HCT116 (cell line): ENCODE data around the gene OR2AP1. TPM values are rescaled to one million over a fixed set of nuclear protein-coding genes. Genes with fewer than 3 reads are reported as not detected.

ENCODE experiments used
- ATAC-seq: fragments of 200-7000 bp; cut with Tn5 transposase; 2 replicates; pipeline ENCODE4 v1.9.1; 2020; ENCODE audit warnings: mild to moderate bottlenecking, moderate library complexity
- BruUV-seq: library from RNA; stranded (reverse); fragments of 400-500 nt; replicated peaks from 2 replicates; lab custom pipeline; 2021; lab: Mats Ljungman, UMichigan
- CTCF ChIA-PET: fragments of 300-600 bp; sonication (Branson Sonifier 250); formaldehyde crosslinking; loops from one replicate; lab custom pipeline; 2021; ENCODE audit warnings: antibody characterized with exemption; lab: Charles Lee
- POLR2A ChIA-PET: fragments of 300-600, 350-600 bp; sonication (Branson Sonifier 250); formaldehyde crosslinking; loops from one replicate; lab custom pipeline; 2021; ENCODE audit warnings: antibody characterized with exemption; lab: Charles Lee
- RAD21 ChIA-PET, 2 experiments: fragments of 300-600 bp; sonication (Branson Sonifier 250); formaldehyde crosslinking; loops; one replicate each; lab custom pipeline; 2023; ENCODE audit warnings: low total read pairs in 2 of 2; ENCODE audit not compliant: uncharacterized antibody in 2 of 2, unreplicated experiment in 2 of 2, low non-redundant PET in 1 of 2; lab: Charles Lee
- DNase-seq: peaks from one replicate; pipeline ENCODE4 v3.0.0-alpha.2; 2010; ENCODE audit warnings: low read depth, low spot score
- H2AFZ ChIP-seq: fragments of 200-600 bp; shearing (Covaris generic), sonication (generic); 2 replicates; pipeline ENCODE4 v1.6.1; 2017; ENCODE audit warnings: low read depth, mixed run types, mixed read lengths, antibody characterized with exemption, low read length; ENCODE audit not compliant: poor library complexity, severe bottlenecking
- H3K27ac ChIP-seq: 2 replicates; pipeline ENCODE4 v1.5.1; 2012; ENCODE audit warnings: low read depth, low read length
- H3K27me3 ChIP-seq: fragments of 200-600 bp; sonication (generic); 2 replicates; pipeline ENCODE4 v1.6.1; 2016; ENCODE audit warnings: mixed run types, low read length, mixed read lengths; ENCODE audit not compliant: insufficient read depth
- H3K36me3 ChIP-seq, 2 experiments: fragments of 200-500 bp in 1 of 2; fragments of 200-600 bp in 1 of 2; sonication (Bioruptor generic) in 1 of 2; sonication (generic) in 1 of 2; 2 replicates each; pipeline versions ENCODE4 v1.5.1 to v1.6.1; 2014 to 2016; ENCODE audit warnings: low read length in 2 of 2, inconsistent platforms in 1 of 2, mixed read lengths in 1 of 2, mixed run types in 1 of 2; ENCODE audit not compliant: insufficient read depth in 2 of 2, control insufficient read depth in 1 of 2
- H3K4me1 ChIP-seq, 2 experiments: fragments of 200-600 bp in 1 of 2; sonication (generic) in 1 of 2; 2 replicates each; pipeline versions ENCODE4 v1.5.1 to v1.6.1; 2012 to 2017; ENCODE audit warnings: low read length in 2 of 2, inconsistent platforms in 1 of 2, mild to moderate bottlenecking in 1 of 2, mixed read lengths in 1 of 2, mixed run types in 1 of 2, moderate library complexity in 1 of 2; ENCODE audit not compliant: insufficient read depth in 2 of 2, control insufficient read depth in 1 of 2
- H3K4me2 ChIP-seq: fragments of 200-600 bp; sonication (generic); 2 replicates; pipeline ENCODE4 v1.6.1; 2017; ENCODE audit warnings: mixed run types, low read length, mixed read lengths
- H3K4me3 ChIP-seq, 2 experiments: fragments of 200-600 bp in 1 of 2; sonication (generic) in 1 of 2; replicated peaks in 1 of 2; 2 replicates each; pipeline ENCODE4 v1.5.1; 2011 to 2016; ENCODE audit warnings: low read length in 2 of 2, control low read depth in 1 of 2, low read depth in 1 of 2, mild to moderate bottlenecking in 1 of 2, mixed read lengths in 1 of 2, mixed run types in 1 of 2
- H3K79me2 ChIP-seq: fragments of 200-600 bp; sonication (generic); 2 replicates; pipeline ENCODE4 v1.6.1; 2017; ENCODE audit warnings: mild to moderate bottlenecking, mixed run types, low read length, moderate library complexity, mixed read lengths; ENCODE audit not compliant: insufficient read depth
- H3K9ac ChIP-seq: fragments of 200-600 bp; sonication (generic); 2 replicates; pipeline ENCODE4 v1.6.1; 2016; ENCODE audit warnings: low read length, mixed read lengths
- H3K9me2 ChIP-seq: fragments of 200-600 bp; sonication (generic), shearing (Covaris generic); 2 replicates; pipeline ENCODE4 v1.6.1; 2017; ENCODE audit warnings: mixed run types, mild to moderate bottlenecking, moderate library complexity; ENCODE audit not compliant: insufficient read depth
- H3K9me3 ChIP-seq, 2 experiments: fragments of 200-500 bp in 1 of 2; fragments of 200-600 bp in 1 of 2; sonication (Bioruptor generic) in 1 of 2; sonication (generic) in 1 of 2; 2 replicates each; pipeline ENCODE4 v1.6.1; 2014 to 2017; ENCODE audit warnings: low read length in 2 of 2, mixed read lengths in 2 of 2, inconsistent platforms in 1 of 2, low read depth in 1 of 2, mild to moderate bottlenecking in 1 of 2, mixed run types in 1 of 2, moderate library complexity in 1 of 2; ENCODE audit not compliant: control insufficient read depth in 1 of 2, insufficient read depth in 1 of 2
- H4K20me1 ChIP-seq: fragments of 200-600 bp; sonication (generic), shearing (Covaris generic); 2 replicates; pipeline ENCODE4 v1.6.1; 2017; ENCODE audit warnings: mixed run types, mild to moderate bottlenecking, moderate library complexity; ENCODE audit not compliant: insufficient read depth
- CBX3 ChIP-seq: IDR thresholded peaks from 2 replicates; pipeline ENCODE4 v1.6.1; 2012; ENCODE audit warnings: low read depth
- ELF1 ChIP-seq: IDR thresholded peaks from 2 replicates; pipeline ENCODE4 v1.6.1; 2012; ENCODE audit warnings: low read depth, borderline replicate concordance
- EZH2 ChIP-seq: fragments of 200-600 bp; sonication (generic); IDR thresholded peaks from 2 replicates; pipeline ENCODE4 v1.6.1; 2017; ENCODE audit warnings: antibody characterized with exemption, mixed run types
- FOSL1 ChIP-seq: IDR thresholded peaks from 2 replicates; pipeline ENCODE4 v1.6.1; 2012; ENCODE audit warnings: low read depth
- POLR2AphosphoS5 ChIP-seq: IDR thresholded peaks from 2 replicates; pipeline ENCODE4 v1.6.1; 2011; ENCODE audit warnings: mild to moderate bottlenecking, low read depth, low read length, moderate library complexity
- RAD21 ChIP-seq: IDR thresholded peaks from 2 replicates; pipeline ENCODE4 v1.6.1; 2012; ENCODE audit warnings: low read depth, mild to moderate bottlenecking
- SIN3A ChIP-seq: IDR thresholded peaks from 2 replicates; pipeline ENCODE4 v1.6.1; 2012; ENCODE audit warnings: low read depth
- SRF ChIP-seq: IDR thresholded peaks from 2 replicates; pipeline ENCODE4 v1.6.1; 2012; ENCODE audit warnings: low read depth
- intact Hi-C: fragments of 100-400 bp; cut with micrococcal nuclease; formaldehyde crosslinking; loops from 2 replicates; pipeline ENCODE4 v1.10.0; 2022
- total RNA-seq: library from RNA; stranded (reverse); gene quantifications from one replicate; pipeline ENCODE4 v1.2.1, GENCODE V29; 2021; ENCODE audit not compliant: unreplicated experiment
- TF ChIP-seq, protein P1 (sequence below): IDR thresholded peaks from 2 replicates; pipeline ENCODE4 v1.6.1; 2012; ENCODE audit warnings: low read depth

OR2AP1 gene
- total RNA-seq, 1 experiment from 2014 or later = not detected

- Histone ChIP-seq H3K4me1 (peaks cover 0 to 3% of the 10 kb centered on the region in 2 experiments; a peak in 1 of 4 replicates), H3K9ac (no peak overlapping the region), H4K20me1 (no peaks in the 10 kb centered on the region), H3K9me2 (no peaks in the 10 kb centered on the region), H3K79me2 (no peaks in the 10 kb centered on the region), H3K4me3 (no peak overlapping the region), H2AFZ (no peak overlapping the region), H3K27me3 (peaks cover 26% of the 10 kb centered on the region; the same call in 1 of the 2 replicates), H3K36me3 (no peaks in the 10 kb centered on the region), H3K9me3 (no peaks in the 10 kb centered on the region), H3K4me2 (no peak overlapping the region), H3K27ac (no peak overlapping the region)
- ChIA-PET RAD21 (no interaction called here), CTCF (no interaction called here), POLR2A (no interaction called here)
- no peak for TF ChIP-seq SIN3A
- TF ChIP-seq, protein P1, sequence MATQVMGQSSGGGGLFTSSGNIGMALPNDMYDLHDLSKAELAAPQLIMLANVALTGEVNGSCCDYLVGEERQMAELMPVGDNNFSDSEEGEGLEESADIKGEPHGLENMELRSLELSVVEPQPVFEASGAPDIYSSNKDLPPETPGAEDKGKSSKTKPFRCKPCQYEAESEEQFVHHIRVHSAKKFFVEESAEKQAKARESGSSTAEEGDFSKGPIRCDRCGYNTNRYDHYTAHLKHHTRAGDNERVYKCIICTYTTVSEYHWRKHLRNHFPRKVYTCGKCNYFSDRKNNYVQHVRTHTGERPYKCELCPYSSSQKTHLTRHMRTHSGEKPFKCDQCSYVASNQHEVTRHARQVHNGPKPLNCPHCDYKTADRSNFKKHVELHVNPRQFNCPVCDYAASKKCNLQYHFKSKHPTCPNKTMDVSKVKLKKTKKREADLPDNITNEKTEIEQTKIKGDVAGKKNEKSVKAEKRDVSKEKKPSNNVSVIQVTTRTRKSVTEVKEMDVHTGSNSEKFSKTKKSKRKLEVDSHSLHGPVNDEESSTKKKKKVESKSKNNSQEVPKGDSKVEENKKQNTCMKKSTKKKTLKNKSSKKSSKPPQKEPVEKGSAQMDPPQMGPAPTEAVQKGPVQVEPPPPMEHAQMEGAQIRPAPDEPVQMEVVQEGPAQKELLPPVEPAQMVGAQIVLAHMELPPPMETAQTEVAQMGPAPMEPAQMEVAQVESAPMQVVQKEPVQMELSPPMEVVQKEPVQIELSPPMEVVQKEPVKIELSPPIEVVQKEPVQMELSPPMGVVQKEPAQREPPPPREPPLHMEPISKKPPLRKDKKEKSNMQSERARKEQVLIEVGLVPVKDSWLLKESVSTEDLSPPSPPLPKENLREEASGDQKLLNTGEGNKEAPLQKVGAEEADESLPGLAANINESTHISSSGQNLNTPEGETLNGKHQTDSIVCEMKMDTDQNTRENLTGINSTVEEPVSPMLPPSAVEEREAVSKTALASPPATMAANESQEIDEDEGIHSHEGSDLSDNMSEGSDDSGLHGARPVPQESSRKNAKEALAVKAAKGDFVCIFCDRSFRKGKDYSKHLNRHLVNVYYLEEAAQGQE = no peak
- TF ChIP-seq POLR2AphosphoS5 = no peak
- no peak for TF ChIP-seq SRF
- TF ChIP-seq FOSL1 = no peak
- TF ChIP-seq RAD21 = no peak
- no peak for TF ChIP-seq EZH2
- no peak for TF ChIP-seq ELF1
- TF ChIP-seq CBX3 = no peak
- DNase-seq (no peak), ATAC-seq (no peak)
- no TSS peak for BruUV-seq
- intact Hi-C loops = no loop called here
These were observed 51.8 kb downstream of the OR2AP1 start for GRCh38 chr12:55624056-55624455.

Other genes starting within 250 kb of the OR2AP1 start
- gene OR6C3, start 241.7 kb upstream of the OR2AP1 start, total RNA-seq = not detected
- not detected for gene OR6C75, start 209.5 kb upstream of the OR2AP1 start, total RNA-seq
- gene OR6C65, start 171.9 kb upstream of the OR2AP1 start, total RNA-seq = not detected
- not detected for gene OR6C76, start 146.2 kb upstream of the OR2AP1 start, total RNA-seq
- gene OR6C2, start 128.4 kb upstream of the OR2AP1 start, total RNA-seq = not detected
- not detected for gene OR6C70, start 102.3 kb upstream of the OR2AP1 start, total RNA-seq
- not detected for gene OR6C68, start 80.1 kb upstream of the OR2AP1 start, total RNA-seq
- not detected for gene OR6C4, start 22.9 kb upstream of the OR2AP1 start, total RNA-seq
- not detected for gene OR10P1, start 64.4 kb downstream of the OR2AP1 start, total RNA-seq
- 17.8 TPM for gene ITGA7, start 135.4 kb downstream of the OR2AP1 start, total RNA-seq
- gene BLOC1S1, start 143.6 kb downstream of the OR2AP1 start, total RNA-seq = 85.5 TPM
- 6.2 TPM for gene RDH5, start 147.9 kb downstream of the OR2AP1 start, total RNA-seq
- 355 TPM for gene CD63, start 156.5 kb downstream of the OR2AP1 start, total RNA-seq
- 5.3 TPM for gene GDF11, start 170.7 kb downstream of the OR2AP1 start, total RNA-seq
- 82.4 TPM for gene SARNP, start 245.3 kb downstream of the OR2AP1 start, total RNA-seq
- gene ORMDL2, start 245.6 kb downstream of the OR2AP1 start, total RNA-seq = 25.5 TPM